ENCODE data around the gene MAGI2.

MAGI2 gene

DNA sequence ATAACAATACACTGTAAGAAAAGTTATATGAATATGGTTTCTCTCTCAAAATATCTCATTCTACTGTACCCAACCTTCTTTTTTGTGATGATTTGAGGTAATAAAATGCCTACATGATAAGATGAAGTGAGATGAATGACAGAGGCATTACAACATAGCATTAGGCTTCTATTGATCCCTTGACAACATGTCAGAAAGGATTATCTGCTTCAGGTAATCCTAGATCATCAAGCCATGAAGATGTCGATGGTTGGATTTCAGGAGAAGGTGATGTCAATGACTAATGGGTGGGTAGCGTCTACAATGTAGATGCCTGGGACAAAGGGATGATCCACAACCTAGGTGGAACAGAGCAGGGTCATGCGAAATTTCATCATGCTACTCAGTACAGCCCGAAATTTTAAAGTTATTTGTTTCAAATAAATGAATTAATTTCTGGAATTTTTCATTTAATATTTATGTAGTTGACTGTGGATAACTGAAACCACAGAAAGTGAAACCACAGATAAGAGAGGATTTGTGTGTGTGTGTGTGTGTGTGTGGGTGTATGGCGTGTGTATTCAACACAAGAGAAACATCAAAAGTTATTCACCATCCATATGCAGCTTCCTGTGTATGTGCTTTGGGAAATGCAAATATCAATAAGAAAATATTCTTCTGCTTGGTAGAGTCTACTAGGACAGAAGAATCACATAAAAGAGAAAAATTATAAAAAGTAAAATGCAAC is 77.0 kb downstream of the MAGI2 start:
- no peak for DNase-seq (ENCODE audit: low read depth, low spot score)

DNA sequence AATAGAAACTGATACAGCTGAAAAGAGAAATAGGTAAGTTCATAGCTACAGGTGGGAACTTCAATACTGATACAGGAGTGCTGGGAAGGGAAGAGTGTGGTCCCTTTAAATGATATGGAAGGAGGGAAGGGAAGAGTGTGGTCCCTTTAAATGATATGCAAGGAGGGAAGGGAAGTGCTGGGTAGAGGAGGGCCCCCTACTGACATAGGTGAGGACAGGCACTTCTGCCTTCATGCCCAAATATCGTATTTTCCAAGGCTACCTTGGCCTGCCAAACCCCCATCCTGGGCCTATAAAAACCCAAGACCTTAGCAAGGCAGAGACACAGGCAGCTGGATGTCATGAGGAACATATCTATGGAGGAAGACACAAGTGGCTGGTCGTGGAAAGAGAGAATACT is 92.3 kb downstream of the MAGI2 start:
- DNase-seq (ENCODE audit: low read depth, low spot score), result no peak

DNA sequence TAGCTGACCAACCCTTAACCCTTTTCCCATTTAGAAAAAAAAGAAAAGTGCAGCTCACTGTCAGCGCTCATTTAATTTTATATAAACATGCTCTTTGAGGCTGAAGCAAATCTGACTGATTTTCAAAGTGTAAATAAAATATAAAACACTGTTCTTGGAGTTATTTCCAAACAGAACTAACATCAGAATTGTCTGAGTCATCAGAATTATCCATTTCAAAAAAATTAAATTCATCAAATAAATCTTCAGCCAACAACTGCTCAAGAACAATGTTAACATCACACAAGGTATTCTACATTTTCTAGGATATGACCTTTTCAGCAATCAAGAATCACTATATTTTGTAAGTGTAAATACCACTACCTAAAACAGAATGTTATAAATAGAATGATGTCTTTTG is 93.6 kb downstream of the MAGI2 start:
- no peak for DNase-seq (ENCODE audit: low read depth, low spot score)

DNA sequence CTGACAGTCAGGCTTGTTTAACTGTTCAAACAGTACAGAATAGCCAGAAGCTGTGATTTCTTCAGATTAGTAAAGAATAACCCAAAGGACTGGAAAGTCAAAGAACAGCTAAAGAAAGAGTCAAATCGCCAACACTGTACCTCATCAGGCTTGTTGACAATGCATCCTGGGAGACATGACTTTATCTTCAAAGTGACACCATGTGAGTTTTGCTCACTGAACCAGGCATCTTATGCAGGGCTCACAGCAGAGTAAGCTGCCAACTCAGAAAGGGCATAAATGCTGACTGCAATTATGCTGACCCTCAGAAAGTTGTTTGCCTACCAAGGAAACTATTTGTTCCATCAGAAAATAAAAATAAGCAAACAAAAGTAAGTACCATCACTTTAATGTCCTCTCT is 96.4 kb downstream of the MAGI2 start:
- no peak for DNase-seq (ENCODE audit: low read depth, low spot score)

DNA sequence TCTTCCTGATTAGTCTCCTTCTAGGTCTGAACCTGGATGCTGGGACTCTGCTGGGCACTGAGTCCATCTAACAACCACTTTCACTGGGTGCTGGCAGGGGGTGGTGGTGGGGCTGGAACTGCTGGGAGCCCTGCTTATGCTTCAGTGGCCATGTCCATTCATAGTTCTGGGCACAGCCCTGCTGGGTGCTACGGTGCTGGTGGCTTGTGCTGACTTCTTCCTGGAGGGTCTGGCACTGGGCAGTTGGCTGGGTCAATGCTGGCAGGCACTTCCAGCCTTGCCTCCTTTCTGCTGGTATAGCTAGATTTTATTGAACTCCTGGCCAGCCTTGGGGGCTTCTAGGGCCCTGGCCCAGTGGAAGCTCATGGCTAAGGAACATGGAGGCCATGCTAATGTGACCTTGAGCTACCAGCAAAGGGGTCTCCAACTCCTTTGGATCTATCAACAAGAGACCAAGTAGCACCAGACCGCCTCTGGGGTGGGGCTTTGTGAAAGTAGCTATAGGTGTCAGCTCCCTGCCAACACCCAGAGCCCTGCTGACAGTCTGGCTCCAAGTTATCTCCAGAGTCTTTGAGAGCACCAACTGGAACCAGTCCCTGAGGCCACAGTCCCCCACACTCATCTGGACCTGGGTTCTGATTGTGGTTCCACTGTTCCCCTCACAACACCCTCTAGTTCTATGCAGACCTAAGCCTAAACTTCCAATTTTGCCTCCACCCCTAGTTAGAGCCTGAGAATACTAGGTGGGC is 99.6 kb downstream of the MAGI2 start:
- no peak for DNase-seq (ENCODE audit: low read depth, low spot score)

DNA sequence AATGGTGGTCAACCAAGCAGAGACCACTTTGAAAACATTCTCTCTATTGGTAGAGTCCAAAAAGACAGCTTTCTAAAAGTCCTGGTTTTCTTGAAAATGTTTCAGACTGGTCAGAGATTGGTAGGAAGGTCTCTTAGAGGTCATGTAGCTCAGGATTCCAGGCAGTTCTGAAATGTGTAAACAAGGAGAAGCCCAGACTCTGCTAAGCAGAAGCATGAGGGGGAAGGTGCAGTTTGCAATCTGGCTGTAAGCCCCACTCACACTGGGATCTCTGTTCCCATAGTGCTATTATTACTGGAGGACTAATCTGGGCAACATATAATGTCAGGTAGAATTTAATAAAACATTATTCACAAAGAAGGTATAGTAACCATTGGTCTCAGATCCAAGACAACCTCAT is 101.1 kb downstream of the MAGI2 start:
- DNase-seq (ENCODE audit: low read depth, low spot score), result no peak

DNA sequence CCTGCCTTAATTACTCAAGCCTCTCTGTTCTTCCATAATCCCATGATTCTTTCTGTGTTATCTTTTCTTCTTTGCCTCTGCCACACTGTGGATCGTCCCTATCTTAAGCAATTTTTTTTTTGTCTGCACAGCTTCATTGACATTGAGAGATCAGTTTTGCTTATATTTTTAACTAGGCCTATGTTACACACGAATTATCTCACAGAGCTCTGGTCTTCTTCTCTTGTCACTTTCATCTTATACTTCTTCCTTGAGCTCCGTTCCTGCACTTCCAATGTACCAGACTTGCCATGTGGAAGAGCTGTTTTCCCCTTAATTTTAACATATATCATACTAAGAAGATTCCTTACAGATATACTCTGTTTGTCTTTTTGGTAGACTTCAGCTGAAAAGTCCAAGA is 106.1 kb downstream of the MAGI2 start:
- no peak for DNase-seq (ENCODE audit: low read depth, low spot score)

DNA sequence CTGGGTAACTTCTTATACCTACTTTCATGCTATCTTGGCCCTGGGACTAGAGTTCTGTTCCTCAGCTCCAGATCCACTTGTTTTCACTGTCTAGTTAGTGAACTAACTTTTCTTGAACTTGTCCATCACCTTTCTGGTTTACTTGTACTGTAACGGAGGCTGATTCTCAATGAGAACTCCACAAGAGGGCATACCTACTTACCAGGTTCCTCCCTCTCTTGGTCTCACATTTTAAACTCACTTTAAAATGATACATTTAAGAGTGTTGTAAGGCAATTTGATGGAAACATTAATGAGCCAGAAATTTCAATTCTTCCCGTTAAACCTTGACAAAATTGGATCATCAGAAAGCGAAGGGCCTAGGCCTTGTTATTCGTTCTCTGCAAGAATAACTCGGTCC is 111.6 kb downstream of the MAGI2 start:
- no peak for DNase-seq (ENCODE audit: low read depth, low spot score)

DNA sequence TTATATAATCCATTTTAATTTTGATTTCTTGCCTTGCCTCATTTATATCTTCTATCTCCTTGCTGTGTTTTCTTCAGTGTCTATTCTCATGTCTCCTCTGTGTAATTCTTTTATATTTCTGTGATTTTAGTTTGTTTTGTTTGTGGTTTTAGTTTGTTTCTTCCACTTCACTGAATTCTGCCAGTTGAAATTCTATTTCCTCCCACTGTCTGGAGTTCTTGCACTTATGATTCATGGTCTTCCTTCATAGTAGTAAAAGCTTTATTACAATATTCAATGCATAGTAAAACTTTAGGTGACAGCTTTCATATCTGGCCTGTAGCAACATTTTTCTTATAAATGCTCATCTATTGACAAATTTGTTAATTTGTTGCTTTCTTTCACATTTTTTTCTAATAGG is 113.3 kb downstream of the MAGI2 start:
- DNase-seq (ENCODE audit: low read depth, low spot score), result no peak

DNA sequence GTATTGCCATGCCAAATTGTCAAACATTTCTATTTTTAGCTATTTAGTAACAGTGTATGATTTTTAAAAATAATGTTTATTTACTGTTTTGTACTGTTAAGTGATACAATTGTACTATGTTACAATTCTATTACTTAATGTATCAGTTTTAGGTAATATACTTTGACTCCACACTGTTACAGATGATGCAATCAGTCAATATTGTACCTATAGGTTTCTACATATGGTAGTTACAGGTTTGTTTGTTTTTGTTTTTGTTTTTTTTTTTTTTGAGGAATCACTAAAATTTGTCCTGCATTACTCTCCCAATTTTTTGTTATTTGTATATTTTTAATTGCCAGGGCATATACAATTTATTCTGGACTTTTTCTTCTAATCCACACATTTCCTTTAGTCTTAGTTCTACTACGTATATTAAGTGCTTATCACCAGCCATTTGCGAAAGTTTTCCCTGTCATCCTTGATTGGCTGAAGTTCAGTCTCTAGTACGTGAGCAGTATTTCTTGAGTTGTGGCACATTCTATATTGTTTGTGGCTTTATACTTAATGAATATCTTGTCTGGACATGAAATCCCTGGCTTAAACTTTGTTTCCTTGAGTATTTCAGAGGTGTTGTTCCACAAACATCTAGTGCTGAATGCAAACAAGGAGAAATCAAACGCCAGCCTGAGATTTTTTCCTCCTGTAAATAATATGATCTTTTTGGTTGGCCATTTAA is 114.1 kb downstream of the MAGI2 start:
- no peak for DNase-seq (ENCODE audit: low read depth, low spot score)

DNA sequence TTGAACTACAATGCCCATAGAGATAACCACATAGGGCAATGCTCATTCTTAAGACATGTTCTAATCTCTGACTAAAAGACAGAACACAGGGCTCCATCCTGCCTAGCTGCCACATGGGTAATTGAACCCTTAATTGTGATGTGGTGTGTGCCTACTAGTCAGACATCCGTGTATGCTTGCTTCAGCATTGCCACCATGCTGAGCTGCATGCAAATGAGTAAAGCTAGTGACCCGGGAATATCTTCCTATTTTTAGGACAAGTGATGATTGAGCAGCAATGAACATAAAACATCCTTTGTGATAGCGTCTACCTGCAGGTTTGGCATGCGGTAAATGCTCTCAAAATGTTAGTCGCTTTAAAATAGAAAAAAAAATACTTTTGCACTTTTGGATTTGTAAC is 115.8 kb downstream of the MAGI2 start:
- DNase-seq (ENCODE audit: low read depth, low spot score), result no peak

DNA sequence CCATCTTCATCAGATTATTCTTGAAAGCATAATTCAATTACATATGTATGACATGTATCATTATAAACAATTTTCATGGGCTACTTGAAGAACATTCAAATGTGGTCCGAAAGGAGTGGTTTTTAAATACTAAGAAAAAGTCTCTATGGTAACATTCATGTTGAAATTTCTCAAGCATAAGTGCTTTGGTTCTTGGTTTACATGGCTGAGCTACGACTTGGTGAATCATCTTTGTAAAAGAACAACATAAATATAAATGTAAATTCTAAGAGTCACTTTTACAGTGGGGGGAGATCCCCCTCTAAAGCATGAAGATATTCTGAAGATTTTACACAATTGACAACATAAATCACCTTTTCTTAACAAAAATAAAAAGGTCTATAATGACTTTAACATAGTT is 118.6 kb downstream of the MAGI2 start:
- DNase-seq (ENCODE audit: low read depth, low spot score), result no peak

DNA sequence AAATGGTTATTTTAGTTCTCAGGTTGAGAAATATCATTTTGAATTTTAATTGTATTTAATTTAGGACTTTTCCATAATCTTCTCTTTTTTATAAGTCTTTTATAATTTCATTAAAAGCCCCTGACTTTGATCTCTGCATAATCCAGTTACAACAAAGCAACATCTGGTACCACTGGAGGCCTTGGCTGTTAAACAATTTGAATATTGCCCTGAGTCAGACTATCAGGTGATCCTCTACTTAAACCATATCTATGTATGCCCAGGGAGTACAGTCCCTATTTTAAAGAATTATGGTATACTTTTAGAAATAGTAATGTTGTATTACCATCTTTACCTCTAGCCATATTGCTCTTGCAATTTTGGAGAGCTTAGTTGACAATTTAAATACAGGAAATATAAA is 119.1 kb downstream of the MAGI2 start:
- DNase-seq (ENCODE audit: low read depth, low spot score), result no peak

DNA sequence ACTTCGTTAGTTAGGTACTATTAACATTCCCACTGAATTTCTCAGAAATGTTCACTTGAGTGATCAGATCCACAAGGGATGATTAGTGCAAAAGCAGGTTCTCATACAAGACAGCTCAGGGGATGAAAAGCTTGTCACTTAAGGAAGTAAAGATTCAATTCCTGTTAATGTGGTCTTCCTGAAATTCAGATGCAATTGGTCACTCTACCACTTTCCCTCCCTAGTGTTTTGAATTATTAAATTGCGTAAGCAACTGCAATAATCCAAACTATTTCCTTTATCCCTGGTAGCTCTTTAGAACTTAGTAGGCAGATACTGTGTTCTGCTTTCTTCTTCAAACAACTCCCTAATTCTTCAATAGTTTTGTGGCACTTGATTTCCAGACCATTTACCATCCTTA is 121.4 kb downstream of the MAGI2 start:
- no peak for DNase-seq (ENCODE audit: low read depth, low spot score)

DNA sequence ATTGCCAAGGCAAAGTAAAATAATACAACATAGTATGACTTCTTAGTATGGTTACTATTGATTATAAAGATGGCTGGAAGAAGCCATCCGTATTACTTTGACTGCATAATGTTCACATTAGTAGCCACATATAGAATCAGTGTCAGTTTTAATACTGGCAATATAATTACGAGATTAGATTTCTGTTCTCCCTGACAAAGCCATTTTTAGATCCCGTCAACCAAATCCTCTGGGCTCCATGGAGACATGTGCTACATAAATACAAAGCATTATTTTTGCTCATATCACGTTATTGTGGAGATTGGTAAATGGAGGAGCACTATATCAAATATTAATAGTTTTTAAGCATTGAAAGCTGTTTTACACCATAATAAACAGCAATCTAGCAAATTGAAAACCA is 124.0 kb downstream of the MAGI2 start:
- DNase-seq (ENCODE audit: low read depth, low spot score), result no peak

DNA sequence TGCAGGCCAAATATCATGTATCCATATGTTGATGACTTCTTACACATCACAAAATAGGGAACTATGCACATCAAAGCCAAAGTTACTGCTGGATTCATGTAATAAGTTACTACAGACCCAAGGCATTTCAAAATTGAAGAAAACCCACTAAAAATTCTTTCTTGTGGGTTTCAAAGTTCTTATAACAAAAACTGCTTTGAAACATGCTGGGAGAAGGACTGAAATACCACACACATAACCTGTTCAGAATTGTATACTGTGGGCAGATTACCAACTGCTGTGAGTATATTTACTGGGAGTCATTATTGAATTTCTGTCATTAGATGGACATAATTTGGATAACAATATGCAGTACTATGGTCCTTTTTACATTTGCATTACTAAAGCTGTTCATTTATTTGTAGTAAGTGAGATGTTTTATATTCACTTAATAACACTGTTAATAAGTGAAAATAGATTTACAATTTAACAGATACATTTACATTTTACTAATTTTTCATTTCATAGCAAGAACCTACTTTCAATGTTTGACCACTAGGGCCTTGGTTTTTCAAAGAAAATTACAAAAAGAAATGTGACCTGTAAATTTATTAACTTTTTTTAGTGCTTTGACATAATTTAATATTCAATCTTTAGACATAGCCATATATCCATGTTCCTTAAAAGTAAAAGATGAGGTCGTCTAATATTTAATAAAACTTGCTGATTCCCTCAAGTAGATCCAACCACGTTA is 132.6 kb downstream of the MAGI2 start:
- DNase-seq (ENCODE audit: low read depth, low spot score), result no peak

DNA sequence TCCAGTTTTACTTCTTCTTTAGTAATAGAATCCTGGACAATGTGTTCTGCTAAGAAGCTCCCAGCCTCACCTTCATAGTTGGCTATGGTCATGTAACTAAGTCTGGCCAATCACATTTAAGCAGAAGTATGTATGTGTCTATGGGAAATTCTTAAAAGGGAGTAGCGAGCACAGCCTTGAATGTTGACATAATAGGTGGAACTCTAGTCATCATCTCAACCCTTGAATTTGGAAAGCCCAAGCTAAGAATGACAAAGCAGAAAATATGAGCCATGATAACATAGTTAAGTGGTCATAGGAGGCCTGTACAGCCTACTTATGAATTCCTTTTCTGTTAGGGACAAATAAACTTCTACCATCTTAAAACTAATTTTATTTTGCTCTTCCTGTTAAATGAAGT is 134.1 kb downstream of the MAGI2 start:
- no peak for DNase-seq (ENCODE audit: low read depth, low spot score)

DNA sequence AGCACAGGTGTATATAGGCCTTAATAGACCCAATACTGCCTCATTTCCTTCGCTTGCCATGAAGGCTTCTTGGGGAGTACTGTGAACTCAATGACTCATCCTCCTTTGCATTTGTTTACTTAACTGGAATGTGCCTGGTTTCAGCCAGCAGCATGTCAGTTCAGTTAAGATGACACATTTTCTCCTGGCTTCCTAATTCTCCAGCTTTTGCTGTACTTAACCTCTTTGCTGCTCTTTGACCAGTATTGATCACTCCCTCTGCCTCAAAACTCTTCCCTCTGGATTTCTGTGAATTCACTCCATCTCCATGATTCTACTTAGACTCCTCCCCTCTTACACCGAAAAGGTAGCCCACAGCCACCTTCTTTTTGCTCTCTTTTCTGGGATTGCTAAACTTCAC is 135.7 kb downstream of the MAGI2 start:
- no peak for DNase-seq (ENCODE audit: low read depth, low spot score)

DNA sequence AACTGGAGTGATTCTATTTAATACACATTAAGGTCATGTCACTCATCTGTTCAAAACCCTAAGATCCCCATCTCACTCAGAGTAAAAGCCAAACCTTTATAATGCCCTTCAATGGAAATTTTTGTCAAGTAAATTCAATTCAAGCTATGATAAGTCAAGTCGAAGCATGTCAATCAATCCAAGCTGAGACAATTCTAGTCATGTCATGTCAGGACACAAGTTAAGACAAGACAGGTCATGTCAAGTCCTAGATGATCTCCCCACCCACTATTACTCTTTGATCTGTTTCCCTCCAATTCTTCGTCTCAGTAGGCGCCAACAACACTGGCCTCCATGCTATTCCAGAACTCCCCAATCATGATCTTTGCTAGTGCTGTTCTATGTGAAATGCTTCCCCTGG is 141.4 kb downstream of the MAGI2 start:
- no peak for DNase-seq (ENCODE audit: low read depth, low spot score)

DNA sequence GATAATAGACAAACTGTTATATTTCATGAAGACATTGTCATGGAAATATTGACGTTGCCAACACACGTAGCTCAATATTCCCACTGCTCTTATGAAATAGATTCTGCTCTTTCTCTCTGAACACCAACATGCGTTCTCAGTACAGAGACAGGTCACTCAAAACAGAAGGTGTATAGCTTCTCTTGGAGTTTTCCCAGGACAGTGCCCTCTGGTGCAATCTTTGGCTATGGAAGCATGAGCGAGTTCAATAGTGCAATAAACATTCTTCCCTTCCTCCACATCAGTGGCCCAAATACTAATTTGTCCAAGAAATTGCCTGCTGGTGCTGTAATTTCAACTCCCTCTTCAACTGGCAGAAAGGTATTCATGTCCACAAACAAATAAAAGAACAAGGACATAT is 145.3 kb downstream of the MAGI2 start:
- DNase-seq (ENCODE audit: low read depth, low spot score), result no peak

DNA sequence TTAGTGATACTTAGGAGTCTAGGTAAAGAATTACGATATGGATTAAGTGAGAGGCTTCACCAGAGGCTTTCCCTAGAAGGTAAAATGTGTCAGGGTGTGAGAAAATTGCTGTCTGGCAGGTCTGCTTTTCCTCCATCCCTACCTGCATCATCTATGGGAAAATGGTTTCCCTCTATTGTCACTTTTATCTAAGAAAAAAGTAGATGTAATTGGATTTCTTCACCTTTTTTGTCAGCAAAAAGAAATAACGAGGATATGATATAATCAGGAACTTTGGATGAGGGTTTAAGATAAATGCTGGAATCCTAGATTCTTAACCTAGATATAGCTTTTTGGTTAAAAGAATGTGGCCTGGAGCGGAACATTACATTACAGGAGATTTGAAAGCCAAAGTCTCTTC is 146.1 kb downstream of the MAGI2 start:
- no peak for DNase-seq (ENCODE audit: low read depth, low spot score)

DNA sequence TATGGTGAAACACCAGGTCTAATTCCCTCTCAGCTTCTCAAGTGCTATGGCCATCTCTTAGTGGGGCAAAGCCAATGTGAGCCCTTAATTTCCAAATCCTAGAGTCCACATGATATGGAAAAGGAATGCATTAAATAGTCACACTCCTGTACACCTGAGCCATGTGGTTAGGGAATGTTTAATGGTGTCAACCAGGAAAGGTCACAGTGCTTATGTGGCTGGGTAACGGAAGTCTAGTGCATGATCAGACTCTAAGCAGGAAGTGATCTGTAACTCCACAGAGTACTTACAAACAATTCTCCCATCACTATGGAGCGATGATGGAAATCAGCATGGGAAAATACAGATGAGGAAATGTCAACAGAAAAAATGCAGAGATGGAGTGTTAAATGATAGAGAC is 148.8 kb downstream of the MAGI2 start:
- DNase-seq (ENCODE audit: low read depth, low spot score), result no peak

Measured in activated CD4-positive, CD25-positive, alpha-beta regulatory T cell treated with anti-CD3 and anti-CD28 coated beads, Interleukin-2, amount 50 U/mL, for 16 hours (primary cell).